Bronchial epithelial cell (primary cell): ENCODE measurements around the gene FAM3D. TPM values are rescaled to one million over a fixed set of nuclear protein-coding genes. Genes with fewer than 3 reads are reported as not detected.

Experiments
- DNase-seq: peaks from one replicate; pipeline ENCODE4 v3.0.0-alpha.2; 2010; ENCODE audit warnings: low read depth
- FAIRE-seq: peaks from 2 replicates; lab custom pipeline; 2011; peaks lifted over from hg19 to GRCh38; lab: Jason Lieb, UNC
- H3K27me3 ChIP-seq: 2 replicates; pipeline ENCODE4 v1.5.1; 2011; ENCODE audit warnings: low read length; ENCODE audit not compliant: control insufficient read depth, insufficient read depth
- H3K36me3 ChIP-seq: 2 replicates; pipeline ENCODE4 v1.5.1; 2011; ENCODE audit warnings: low read length; ENCODE audit not compliant: control insufficient read depth, insufficient read depth
- H3K4me3 ChIP-seq: 2 replicates; pipeline ENCODE4 v1.5.1; 2011; ENCODE audit warnings: mild to moderate bottlenecking, low read depth, low read length, control low read depth
- CTCF ChIP-seq: IDR thresholded peaks from 2 replicates; pipeline ENCODE4 v1.5.1; 2011; ENCODE audit warnings: mild to moderate bottlenecking, moderate library complexity, low read length, control low read depth, inconsistent platforms; ENCODE audit not compliant: insufficient read depth, severe bottlenecking
- total RNA-seq: library from RNA; depleted of rRNA; stranded (reverse); fragments of >200 nt; gene quantifications from 2 replicates; pipeline ENCODE4 v1.2.1, GENCODE V29; 2014

FAM3D gene
- total RNA-seq, 1 donor from 2014 or later, result 5.3 TPM

GRCh38 chr3:58657036-58657520 is 9.5 kb downstream of the FAM3D start:
- TF ChIP-seq CTCF, result no peak
- FAIRE-seq, result no peak
- H3K36me3 ChIP-seq, result no peaks in the 10 kb centered on the region
- DNase-seq, result no peak
- H3K4me3 ChIP-seq, result no peak overlapping the region
- peaks cover 4% of the 10 kb centered on the region for H3K27me3 ChIP-seq

GRCh38 chr3:58656631-58657030 is 9.9 kb downstream of the FAM3D start:
- peaks cover 4% of the 10 kb centered on the region for H3K27me3 ChIP-seq
- no peak for TF ChIP-seq CTCF
- H3K4me3 ChIP-seq, result no peak overlapping the region
- H3K36me3 ChIP-seq, result no peaks in the 10 kb centered on the region
- FAIRE-seq (no peak), DNase-seq (no peak)

GRCh38 chr3:58654466-58654865 is 12.1 kb downstream of the FAM3D start:
- peaks cover 4% of the 10 kb centered on the region for H3K27me3 ChIP-seq
- FAIRE-seq (no peak), DNase-seq (no peak)
- TF ChIP-seq CTCF, result no peak
- no peaks in the 10 kb centered on the region for H3K36me3 ChIP-seq
- H3K4me3 ChIP-seq, result no peak overlapping the region

- H3K27me3 ChIP-seq, result peaks cover 4% of the 10 kb centered on the region
- no peaks in the 10 kb centered on the region for H3K36me3 ChIP-seq
- H3K4me3 ChIP-seq, result no peak overlapping the region
- FAIRE-seq (no peak), DNase-seq (no peak)
- no peak for TF ChIP-seq CTCF
Measured at GRCh38 chr3:58652624-58653023, 13.9 kb downstream of the FAM3D start.

- TF ChIP-seq CTCF, result no peak
- no peak for DNase-seq
- no peak overlapping the region for H3K4me3 ChIP-seq
- no peaks in the 10 kb centered on the region for H3K36me3 ChIP-seq
- peaks cover 1% of the 10 kb centered on the region for H3K27me3 ChIP-seq
- no peak for FAIRE-seq
Measured at GRCh38 chr3:58651276-58651675, 15.3 kb downstream of the FAM3D start.

GRCh38 chr3:58647381-58648141 is 19.0 kb downstream of the FAM3D start:
- DNase-seq (peak; percentile 59), FAIRE-seq (no peak)
- Histone ChIP-seq H3K36me3 (no peaks in the 10 kb centered on the region), H3K4me3 (no peak overlapping the region), H3K27me3 (no peaks in the 10 kb centered on the region)
- TF ChIP-seq CTCF, result no peak
